HG02885 (cell line): Measurements from ENCODE around the gene ZNF148.

Source experiments
- ATAC-seq: cut with Tn5 transposase; IDR thresholded peaks from one replicate; pipeline ENCODE4 v1.9.1; 2021; ENCODE audit warnings: mild to moderate bottlenecking; ENCODE audit not compliant: unreplicated experiment, poor library complexity

The ZNF148 gene

GRCh38 chr3:125292015-125292414 lies 83.1 kb downstream of the ZNF148 start:
- no peak for ATAC-seq

GRCh38 chr3:125289429-125289981 lies 85.6 kb downstream of the ZNF148 start:
- no peak for ATAC-seq

GRCh38 chr3:125287248-125287647 lies 87.9 kb downstream of the ZNF148 start:
- no peak for ATAC-seq

- ATAC-seq = no peak
Observed at GRCh38 chr3:125281381-125281780, 93.7 kb downstream of the ZNF148 start.

- no peak for ATAC-seq
Observed at GRCh38 chr3:125280668-125281361, 94.3 kb downstream of the ZNF148 start.

GRCh38 chr3:125278155-125278554 lies 97.0 kb downstream of the ZNF148 start:
- no peak for ATAC-seq

- ATAC-seq = no peak
Observed at GRCh38 chr3:125271127-125271526, 104.0 kb downstream of the ZNF148 start.

GRCh38 chr3:125267460-125267859 lies 107.7 kb downstream of the ZNF148 start:
- no peak for ATAC-seq

GRCh38 chr3:125266971-125267370 lies 108.2 kb downstream of the ZNF148 start:
- no peak for ATAC-seq

- ATAC-seq = no peak
Observed at GRCh38 chr3:125262161-125262560, 113.0 kb downstream of the ZNF148 start.

GRCh38 chr3:125261031-125261430 lies 114.1 kb downstream of the ZNF148 start:
- no peak for ATAC-seq

GRCh38 chr3:125260158-125260557 lies 115.0 kb downstream of the ZNF148 start:
- ATAC-seq = no peak

GRCh38 chr3:125257536-125257935 lies 117.6 kb downstream of the ZNF148 start:
- ATAC-seq = no peak

- ATAC-seq = no peak
Observed at GRCh38 chr3:125256675-125257074, 118.5 kb downstream of the ZNF148 start.

- ATAC-seq = no peak
Observed at GRCh38 chr3:125250973-125251372, 124.2 kb downstream of the ZNF148 start.

GRCh38 chr3:125246237-125246636 lies 128.9 kb downstream of the ZNF148 start:
- no peak for ATAC-seq

GRCh38 chr3:125245521-125245920 lies 129.6 kb downstream of the ZNF148 start:
- no peak for ATAC-seq

- ATAC-seq = no peak
Observed at GRCh38 chr3:125240496-125240895, 134.6 kb downstream of the ZNF148 start.

- ATAC-seq = no peak
Observed at GRCh38 chr3:125239266-125239665, 135.9 kb downstream of the ZNF148 start.

- no peak for ATAC-seq
Observed at GRCh38 chr3:125238759-125239158, 136.4 kb downstream of the ZNF148 start.

GRCh38 chr3:125236331-125236903 lies 138.7 kb downstream of the ZNF148 start:
- ATAC-seq = no peak

GRCh38 chr3:125234831-125235230 lies 140.3 kb downstream of the ZNF148 start:
- no peak for ATAC-seq
